Measurements from ENCODE around the gene MPRIP.
"Not testable (repeated sequence)": the region's sequence is repeated elsewhere in the genome, so short reads cannot be mapped to it uniquely, and the experiment has no call there.

MPRIP gene

GRCh38 chr17:17134051-17134956 lies 92.0 kb downstream of the MPRIP start:
- no peaks in the 10 kb centered on the region for H3K9me3 ChIP-seq (ENCODE audit: control insufficient read depth, insufficient read depth, low read length)
- H3K27me3 ChIP-seq (ENCODE audit: control insufficient read depth, insufficient read depth, low read length): no peaks in the 10 kb centered on the region
- H3K27ac ChIP-seq (ENCODE audit: low read depth, low read length): no peak overlapping the region
- peaks cover 44% of the 10 kb centered on the region for H3K36me3 ChIP-seq (ENCODE audit: control insufficient read depth, insufficient read depth, low read length)
- peaks cover 9% of the 10 kb centered on the region; the same call in 1 of the 2 replicates for H3K4me1 ChIP-seq (ENCODE audit: control insufficient read depth, insufficient read depth, low read length)
- H3K9ac ChIP-seq (ENCODE audit: low read depth, low read length): no peak overlapping the region
- H3K4me3 ChIP-seq (ENCODE audit: low read depth, low read length): no peak overlapping the region

GRCh38 chr17:17134957-17135333 lies 92.7 kb downstream of the MPRIP start:
- peaks cover 9% of the 10 kb centered on the region; the same call in 1 of the 2 replicates for H3K4me1 ChIP-seq (ENCODE audit: control insufficient read depth, insufficient read depth, low read length)
- H3K27me3 ChIP-seq (ENCODE audit: control insufficient read depth, insufficient read depth, low read length): no peaks in the 10 kb centered on the region
- H3K27ac ChIP-seq (ENCODE audit: low read depth, low read length): no peak overlapping the region
- H3K4me3 ChIP-seq (ENCODE audit: low read depth, low read length): no peak overlapping the region
- H3K9ac ChIP-seq (ENCODE audit: low read depth, low read length): no peak overlapping the region
- H3K36me3 ChIP-seq (ENCODE audit: control insufficient read depth, insufficient read depth, low read length): peaks cover 46% of the 10 kb centered on the region
- no peaks in the 10 kb centered on the region for H3K9me3 ChIP-seq (ENCODE audit: control insufficient read depth, insufficient read depth, low read length)

GRCh38 chr17:17136221-17136620 lies 94.0 kb downstream of the MPRIP start:
- not testable (repeated sequence) for H3K27me3 ChIP-seq (ENCODE audit: control insufficient read depth, insufficient read depth, low read length); H3K4me3 ChIP-seq (ENCODE audit: low read depth, low read length); H3K9ac ChIP-seq (ENCODE audit: low read depth, low read length); H3K9me3 ChIP-seq (ENCODE audit: control insufficient read depth, insufficient read depth, low read length); H3K27ac ChIP-seq (ENCODE audit: low read depth, low read length)
- Histone ChIP-seq H3K4me1 (ENCODE audit: control insufficient read depth, insufficient read depth, low read length) (peaks cover 18% of the 10 kb centered on the region; the same call in 1 of the 2 replicates), H3K36me3 (ENCODE audit: control insufficient read depth, insufficient read depth, low read length) (peaks cover 47% of the 10 kb centered on the region)

GRCh38 chr17:17137731-17138585 lies 95.7 kb downstream of the MPRIP start:
- Histone ChIP-seq H3K9me3 (ENCODE audit: control insufficient read depth, insufficient read depth, low read length) (no peaks in the 10 kb centered on the region), H3K27me3 (ENCODE audit: control insufficient read depth, insufficient read depth, low read length) (no peaks in the 10 kb centered on the region), H3K4me3 (ENCODE audit: low read depth, low read length) (no peak overlapping the region), H3K9ac (ENCODE audit: low read depth, low read length) (no peak overlapping the region), H3K27ac (ENCODE audit: low read depth, low read length) (no peak overlapping the region), H3K4me1 (ENCODE audit: control insufficient read depth, insufficient read depth, low read length) (peaks cover 9% of the 10 kb centered on the region; the same call in 1 of the 2 replicates), H3K36me3 (ENCODE audit: control insufficient read depth, insufficient read depth, low read length) (peaks cover 51% of the 10 kb centered on the region)

GRCh38 chr17:17139972-17140589 lies 97.8 kb downstream of the MPRIP start:
- Histone ChIP-seq H3K36me3 (ENCODE audit: control insufficient read depth, insufficient read depth, low read length) (peaks cover 63% of the 10 kb centered on the region), H3K27ac (ENCODE audit: low read depth, low read length) (peak overlapping the region; percentile 61)

GRCh38 chr17:17140590-17140980 lies 98.3 kb downstream of the MPRIP start:
- Histone ChIP-seq H3K9ac (ENCODE audit: low read depth, low read length) (no peak overlapping the region), H3K36me3 (ENCODE audit: control insufficient read depth, insufficient read depth, low read length) (peaks cover 67% of the 10 kb centered on the region), H3K4me3 (ENCODE audit: low read depth, low read length) (no peak overlapping the region), H3K9me3 (ENCODE audit: control insufficient read depth, insufficient read depth, low read length) (no peaks in the 10 kb centered on the region), H3K27me3 (ENCODE audit: control insufficient read depth, insufficient read depth, low read length) (no peaks in the 10 kb centered on the region), H3K27ac (ENCODE audit: low read depth, low read length) (peak overlapping the region; percentile 61), H3K4me1 (ENCODE audit: control insufficient read depth, insufficient read depth, low read length) (peaks cover 9% of the 10 kb centered on the region; the same call in 1 of the 2 replicates)

More at GRCh38 chr17:17139972-17140589, 97.8 kb downstream of the MPRIP start:
- H3K9me3 ChIP-seq (ENCODE audit: control insufficient read depth, insufficient read depth, low read length): no peaks in the 10 kb centered on the region
- H3K27me3 ChIP-seq (ENCODE audit: control insufficient read depth, insufficient read depth, low read length): no peaks in the 10 kb centered on the region
- no peak overlapping the region for H3K4me3 ChIP-seq (ENCODE audit: low read depth, low read length)
- H3K9ac ChIP-seq (ENCODE audit: low read depth, low read length): no peak overlapping the region
- H3K4me1 ChIP-seq (ENCODE audit: control insufficient read depth, insufficient read depth, low read length): peaks cover 9% of the 10 kb centered on the region; the same call in 1 of the 2 replicates

GRCh38 chr17:17141279-17141678 lies 99.0 kb downstream of the MPRIP start:
- no peak overlapping the region for H3K4me3 ChIP-seq (ENCODE audit: low read depth, low read length)
- no peak overlapping the region for H3K9ac ChIP-seq (ENCODE audit: low read depth, low read length)
- no peaks in the 10 kb centered on the region for H3K27me3 ChIP-seq (ENCODE audit: control insufficient read depth, insufficient read depth, low read length)
- peaks cover 9% of the 10 kb centered on the region; the same call in 1 of the 2 replicates for H3K4me1 ChIP-seq (ENCODE audit: control insufficient read depth, insufficient read depth, low read length)
- no peaks in the 10 kb centered on the region for H3K9me3 ChIP-seq (ENCODE audit: control insufficient read depth, insufficient read depth, low read length)
- H3K36me3 ChIP-seq (ENCODE audit: control insufficient read depth, insufficient read depth, low read length): peaks cover 70% of the 10 kb centered on the region
- peak overlapping the region; percentile 61 for H3K27ac ChIP-seq (ENCODE audit: low read depth, low read length)

- peaks cover 69% of the 10 kb centered on the region for H3K36me3 ChIP-seq (ENCODE audit: control insufficient read depth, insufficient read depth, low read length)
- H3K9me3 ChIP-seq (ENCODE audit: control insufficient read depth, insufficient read depth, low read length): no peaks in the 10 kb centered on the region
- H3K27ac ChIP-seq (ENCODE audit: low read depth, low read length): peak overlapping the region; percentile 61
- peaks cover 9% of the 10 kb centered on the region; the same call in 1 of the 2 replicates for H3K4me1 ChIP-seq (ENCODE audit: control insufficient read depth, insufficient read depth, low read length)
- H3K27me3 ChIP-seq (ENCODE audit: control insufficient read depth, insufficient read depth, low read length): no peaks in the 10 kb centered on the region
- H3K9ac ChIP-seq (ENCODE audit: low read depth, low read length): no peak overlapping the region
- no peak overlapping the region for H3K4me3 ChIP-seq (ENCODE audit: low read depth, low read length)
These were observed 99.7 kb downstream of the MPRIP start for GRCh38 chr17:17141860-17142552.

- Histone ChIP-seq H3K9me3 (ENCODE audit: control insufficient read depth, insufficient read depth, low read length) (no peaks in the 10 kb centered on the region), H3K4me1 (ENCODE audit: control insufficient read depth, insufficient read depth, low read length) (peaks cover 9% of the 10 kb centered on the region; the same call in 1 of the 2 replicates), H3K27ac (ENCODE audit: low read depth, low read length) (no peak overlapping the region), H3K27me3 (ENCODE audit: control insufficient read depth, insufficient read depth, low read length) (no peaks in the 10 kb centered on the region), H3K9ac (ENCODE audit: low read depth, low read length) (no peak overlapping the region), H3K36me3 (ENCODE audit: control insufficient read depth, insufficient read depth, low read length) (peaks cover 74% of the 10 kb centered on the region), H3K4me3 (ENCODE audit: low read depth, low read length) (no peak overlapping the region)
These were observed 100.3 kb downstream of the MPRIP start for GRCh38 chr17:17142556-17142955.

GRCh38 chr17:17143501-17143900 lies 101.2 kb downstream of the MPRIP start:
- H3K9ac ChIP-seq (ENCODE audit: low read depth, low read length): no peak overlapping the region

More at GRCh38 chr17:17143501-17143900, 101.2 kb downstream of the MPRIP start:
- peaks cover 77% of the 10 kb centered on the region for H3K36me3 ChIP-seq (ENCODE audit: control insufficient read depth, insufficient read depth, low read length)
- H3K4me1 ChIP-seq (ENCODE audit: control insufficient read depth, insufficient read depth, low read length): peaks cover 9% of the 10 kb centered on the region; the same call in 1 of the 2 replicates
- H3K4me3 ChIP-seq (ENCODE audit: low read depth, low read length): no peak overlapping the region
- no peak overlapping the region for H3K27ac ChIP-seq (ENCODE audit: low read depth, low read length)
- H3K9me3 ChIP-seq (ENCODE audit: control insufficient read depth, insufficient read depth, low read length): no peaks in the 10 kb centered on the region
- H3K27me3 ChIP-seq (ENCODE audit: control insufficient read depth, insufficient read depth, low read length): no peaks in the 10 kb centered on the region
